A549 (cell line): ENCODE results near the gene PHF2. TPM values are rescaled to one million over a fixed set of nuclear protein-coding genes. Genes with fewer than 3 reads are reported as not detected.

Experiments used
- ATAC-seq, 2 experiments: fragments of 200-7000 bp in 1 of 2; fragments of >200 bp in 1 of 2; cut with Nextera tagmentation in 1 of 2; cut with Tn5 transposase in 1 of 2; 3 replicates each; pipeline versions ENCODE4 v1.8.0 to v1.9.1; 2018 to 2020; ENCODE audit warnings: mild to moderate bottlenecking in 1 of 2, moderate library complexity in 1 of 2
- CTCF ChIA-PET: fragments of 300-600 bp; sonication (Branson Sonifier 250); formaldehyde crosslinking; extraction: SDS; loops from one replicate; lab custom pipeline; 2021; ENCODE audit warnings: antibody characterized with exemption, inconsistent platforms; lab: Yijun Ruan, JAX
- POLR2A ChIA-PET: fragments of 350-600 bp; formaldehyde crosslinking; extraction: SDS; loops from one replicate; lab custom pipeline; 2021; ENCODE audit warnings: antibody characterized with exemption, inconsistent platforms; lab: Yijun Ruan, JAX
- DNase-seq, 2 experiments: peaks; one replicate each; pipeline versions ENCODE4 v3.0.0 to v3.0.0-alpha.2; 2011 to 2016; ENCODE audit warnings: low read depth in 1 of 2, low spot score in 1 of 2
- FAIRE-seq: peaks from 2 replicates; lab custom pipeline; 2011; peaks lifted over from hg19 to GRCh38; lab: Jason Lieb, UNC
- H3K27ac ChIP-seq, 2 experiments: fragments of >200 bp; sonication (Bioruptor Twin); formaldehyde crosslinking; 3 replicates each; pipeline ENCODE4 v1.5.1; 2016 to 2017
- H3K4me1 ChIP-seq: fragments of >200 bp; sonication (Bioruptor Twin); formaldehyde crosslinking; 3 replicates; pipeline ENCODE4 v1.6.1; 2016
- H3K4me2 ChIP-seq: fragments of >200 bp; sonication (Bioruptor Twin); formaldehyde crosslinking; 3 replicates; pipeline ENCODE4 v1.6.1; 2016
- H3K4me3 ChIP-seq: fragments of >200 bp; sonication (Bioruptor Twin); formaldehyde crosslinking; 3 replicates; pipeline ENCODE4 v1.5.1; 2016
- H3K9me3 ChIP-seq: fragments of >200 bp; sonication (Bioruptor Twin); formaldehyde crosslinking; 3 replicates; pipeline ENCODE4 v1.6.1; 2016
- BCL3 ChIP-seq: fragments of >200 bp; sonication (Bioruptor Twin); formaldehyde crosslinking; IDR thresholded peaks from 3 replicates; pipeline ENCODE4 v1.6.1; 2016
- CEBPB ChIP-seq, 2 experiments: fragments of >200 bp in 1 of 2; sonication (Bioruptor Twin) in 1 of 2; formaldehyde crosslinking in 1 of 2; IDR thresholded peaks; 2 replicates each; pipeline ENCODE4 v1.6.1; 2012 to 2016
- CTCF ChIP-seq: fragments of >200 bp; sonication (Bioruptor Twin); formaldehyde crosslinking; IDR thresholded peaks from 3 replicates; pipeline ENCODE4 v1.5.1; 2016
- E2F6 ChIP-seq: IDR thresholded peaks from 2 replicates; pipeline ENCODE4 v1.6.1; 2012; ENCODE audit warnings: low read depth, borderline replicate concordance
- EP300 ChIP-seq, 2 experiments: fragments of >200 bp; sonication (Bioruptor Twin); formaldehyde crosslinking; IDR thresholded peaks; 2 replicates in 1 of 2; 3 replicates in 1 of 2; pipeline ENCODE4 v1.6.1; 2016 to 2017
- FOSL2 ChIP-seq, 2 experiments: fragments of 450-650 bp in 1 of 2; fragments of >200 bp in 1 of 2; sonication (Bioruptor Twin) in 1 of 2; formaldehyde crosslinking; IDR thresholded peaks; 2 replicates each; pipeline versions ENCODE4 v1.5.0 to v1.6.1; 2016 to 2020; ENCODE audit warnings: mild to moderate bottlenecking in 1 of 2, moderate library complexity in 1 of 2
- FOXS1 ChIP-seq: fragments of 250-450 bp; sonication (Bioruptor Pico); IDR thresholded peaks from 2 replicates; pipeline ENCODE4 v1.5.0; 2020; ENCODE audit warnings: mild to moderate bottlenecking, moderate library complexity
- GATA3 ChIP-seq: IDR thresholded peaks from 2 replicates; pipeline ENCODE4 v1.6.1; 2012; ENCODE audit warnings: borderline replicate concordance
- HEYL ChIP-seq: fragments of 250-450 bp; sonication (Bioruptor Pico); IDR thresholded peaks from 2 replicates; pipeline ENCODE4 v1.8.0; 2021; ENCODE audit warnings: mild to moderate bottlenecking, moderate library complexity
- JUN ChIP-seq, 2 experiments: fragments of >200 bp; sonication (Bioruptor Twin); formaldehyde crosslinking; IDR thresholded peaks; 2 replicates in 1 of 2; 3 replicates in 1 of 2; pipeline ENCODE4 v1.6.1; 2016 to 2017
- JUNB ChIP-seq: fragments of >200 bp; sonication (Bioruptor Twin); formaldehyde crosslinking; IDR thresholded peaks from 2 replicates; pipeline ENCODE4 v1.6.1; 2016
- KDM5A ChIP-seq: fragments of 200-600 bp; sonication (generic); IDR thresholded peaks from 2 replicates; pipeline ENCODE4 v1.6.1; 2016; ENCODE audit warnings: antibody characterized with exemption, mild to moderate bottlenecking
- MAFK ChIP-seq: fragments of 450-650 bp; IDR thresholded peaks from 2 replicates; pipeline ENCODE4 v1.6.1; 2014; ENCODE audit not compliant: partially characterized antibody
- MAX ChIP-seq: IDR thresholded peaks from 2 replicates; pipeline ENCODE4 v1.6.1; 2012
- MYC ChIP-seq: IDR thresholded peaks from 2 replicates; pipeline ENCODE4 v1.6.1; 2012; ENCODE audit warnings: mild to moderate bottlenecking, inconsistent platforms, low read length, improper control_type of control experiment, borderline replicate concordance
- PHF8 ChIP-seq: fragments of 200-600 bp; sonication (generic); IDR thresholded peaks from 2 replicates; pipeline ENCODE4 v1.6.1; 2016; ENCODE audit warnings: low read depth, mild to moderate bottlenecking, antibody characterized with exemption, moderate library complexity, borderline replicate concordance
- RCOR1 ChIP-seq: fragments of 150-350 bp; IDR thresholded peaks from 2 replicates; pipeline ENCODE4 v1.6.1; 2014; ENCODE audit warnings: antibody characterized with exemption, low read length, low read depth
- ZNF302 ChIP-seq: fragments of 250-450 bp; sonication (Bioruptor Pico); IDR thresholded peaks from 2 replicates; pipeline ENCODE4 v1.9.0; 2021; ENCODE audit warnings: inconsistent platforms, mild to moderate bottlenecking, moderate library complexity
- WGBS: methylation state at CpG from one replicate; pipeline ENCODE4 v1.1.6; 2017; ENCODE audit errors: missing lambda C conversion rate; 5-methylcytosine and 5-hydroxymethylcytosine counted together
- polyA plus RNA-seq, 4 experiments: library from polyadenylated mRNA; depleted of rRNA in 3 of 4; stranded (reverse); fragments of >200 nt; fragmentation: RNase III in 1 of 4; extraction: RNeasy Plus Mini Kit Qiagen cat#74134 plus additional on column Dnase treatment in 1 of 4; gene quantifications; 2 replicates in 3 of 4; 3 replicates in 1 of 4; pipeline ENCODE4 v1.2.3, GENCODE V29; 2011 to 2017

The PHF2 gene
- polyA plus RNA-seq, 2 of the 4 experiments (the other 2 are of a cell fraction): 9.6 to 12.2 TPM

- ATAC-seq: no peak
- CTCF ChIA-PET: interaction anchor here (1.3 kb wide), 2 partner anchors 9 to 11 kb away, joined by 4 read pairs; no protein-coding TSS in a partner anchor
- no peak overlapping the region for H3K27ac ChIP-seq
- WGBS: 89% methylated on average over 2 of the region's 2 CpGs
- peaks cover 2% of the 10 kb centered on the region; the same call in 1 of the 3 replicates for H3K9me3 ChIP-seq
- no peak for DNase-seq
- H3K4me1 ChIP-seq: no peaks in the 10 kb centered on the region
- TF ChIP-seq CEBPB (IDR thresholded peaks at IDR 0.05) (no peak), ZNF302 (CRISPR knock-in tag) (no peak), KDM5A (no peak), FOXS1 (CRISPR knock-in tag) (no peak), RCOR1 (no peak), JUN (IDR thresholded peaks at IDR 0.05) (no peak), EP300 (IDR thresholded peaks at IDR 0.05) (no peak), JUNB (no peak), MAX (no peak), FOSL2 (IDR thresholded peaks at IDR 0.05) (no peak), FOSL2 (CRISPR knock-in tag; IDR thresholded peaks at IDR 0.05) (no peak), PHF8 (no peak), HEYL (CRISPR knock-in tag) (no peak), MYC (no peak), MAFK (no peak), CTCF (no peak), GATA3 (no peak), BCL3 (no peak)
- POLR2A ChIA-PET: no interaction called here
- FAIRE-seq: no peak
- H3K4me3 ChIP-seq: no peak overlapping the region
- H3K4me2 ChIP-seq: no peak overlapping the region
Measured at GRCh38 chr9:93640027-93640426, 63.6 kb downstream of the PHF2 start.

- CTCF ChIA-PET: no interaction called here
- WGBS: 73% methylated on average over 5 of the region's 5 CpGs
- FAIRE-seq: no peak
Measured at GRCh38 chr9:93642961-93643360, 66.6 kb downstream of the PHF2 start.

More at GRCh38 chr9:93642961-93643360, 66.6 kb downstream of the PHF2 start:
- H3K4me2 ChIP-seq: no peak overlapping the region
- peaks cover 2% of the 10 kb centered on the region; the same call in 1 of the 3 replicates for H3K9me3 ChIP-seq
- H3K4me3 ChIP-seq: no peak overlapping the region
- H3K4me1 ChIP-seq: no peaks in the 10 kb centered on the region
- no peak for ATAC-seq
- POLR2A ChIA-PET: no interaction called here
- H3K27ac ChIP-seq: no peak overlapping the region
- TF ChIP-seq KDM5A: no peak
- TF ChIP-seq ZNF302 (CRISPR knock-in tag): no peak
- TF ChIP-seq RCOR1: no peak
- no peak for TF ChIP-seq MAFK
- no peak for TF ChIP-seq CTCF
- no peak for TF ChIP-seq PHF8
- no peak for TF ChIP-seq E2F6
- TF ChIP-seq, all 56 proteins: peak for 0
- DNase-seq: no peak
